Endothelial cell (in vitro differentiated cells): ENCODE results near the gene SMARCAL1. TPM values are rescaled to one million over a fixed set of nuclear protein-coding genes. Genes with fewer than 3 reads are reported as not detected.
"Not testable (repeated sequence)": the region's sequence is repeated elsewhere in the genome, so short reads cannot be mapped to it uniquely, and the experiment has no call there.

Source experiments
- DNase-seq: peaks from one replicate; pipeline ENCODE4 v3.0.0; 2021; ENCODE audit warnings: low spot score
- H3K27ac Mint-ChIP-seq: one replicate; pipeline ENCODE4 v1.8.0; 2021; ENCODE audit warnings: mixed read lengths, inconsistent platforms; ENCODE audit not compliant: unreplicated experiment
- H3K27me3 Mint-ChIP-seq: one replicate; pipeline ENCODE4 v1.8.0; 2021; ENCODE audit warnings: mild to moderate bottlenecking, moderate library complexity, mixed read lengths, inconsistent platforms; ENCODE audit not compliant: unreplicated experiment
- H3K36me3 Mint-ChIP-seq: one replicate; pipeline ENCODE4 v1.8.0; 2021; ENCODE audit warnings: mild to moderate bottlenecking, low read depth, mixed read lengths, inconsistent platforms; ENCODE audit not compliant: unreplicated experiment
- H3K4me1 Mint-ChIP-seq: one replicate; pipeline ENCODE4 v1.8.0; 2021; ENCODE audit warnings: mild to moderate bottlenecking, mixed read lengths, inconsistent platforms; ENCODE audit not compliant: unreplicated experiment
- H3K4me3 Mint-ChIP-seq: one replicate; pipeline ENCODE4 v1.8.0; 2021; ENCODE audit warnings: mild to moderate bottlenecking, mixed read lengths, inconsistent platforms; ENCODE audit not compliant: unreplicated experiment
- H3K9me3 Mint-ChIP-seq: one replicate; pipeline ENCODE4 v1.8.0; 2021; ENCODE audit warnings: mixed read lengths, inconsistent platforms; ENCODE audit not compliant: unreplicated experiment
- total RNA-seq: library from RNA; stranded (reverse); fragmentation: NEBNext Ultra II Directional; extraction: Animal tissue kit (Norgen Biotek cat#: 25700); gene quantifications from one replicate; pipeline ENCODE4 v1.2.1, GENCODE V29; 2021; ENCODE audit not compliant: unreplicated experiment
- TF ChIP-seq, protein P1 (sequence below): fragments of 200-600 bp; sonication (generic); IDR thresholded peaks from one replicate; pipeline ENCODE4 v1.5.0; 2021; ENCODE audit warnings: antibody characterized with exemption; ENCODE audit not compliant: unreplicated experiment

Gene SMARCAL1
- total RNA-seq, 1 donor from 2014 or later = 39.1 TPM

DNA sequence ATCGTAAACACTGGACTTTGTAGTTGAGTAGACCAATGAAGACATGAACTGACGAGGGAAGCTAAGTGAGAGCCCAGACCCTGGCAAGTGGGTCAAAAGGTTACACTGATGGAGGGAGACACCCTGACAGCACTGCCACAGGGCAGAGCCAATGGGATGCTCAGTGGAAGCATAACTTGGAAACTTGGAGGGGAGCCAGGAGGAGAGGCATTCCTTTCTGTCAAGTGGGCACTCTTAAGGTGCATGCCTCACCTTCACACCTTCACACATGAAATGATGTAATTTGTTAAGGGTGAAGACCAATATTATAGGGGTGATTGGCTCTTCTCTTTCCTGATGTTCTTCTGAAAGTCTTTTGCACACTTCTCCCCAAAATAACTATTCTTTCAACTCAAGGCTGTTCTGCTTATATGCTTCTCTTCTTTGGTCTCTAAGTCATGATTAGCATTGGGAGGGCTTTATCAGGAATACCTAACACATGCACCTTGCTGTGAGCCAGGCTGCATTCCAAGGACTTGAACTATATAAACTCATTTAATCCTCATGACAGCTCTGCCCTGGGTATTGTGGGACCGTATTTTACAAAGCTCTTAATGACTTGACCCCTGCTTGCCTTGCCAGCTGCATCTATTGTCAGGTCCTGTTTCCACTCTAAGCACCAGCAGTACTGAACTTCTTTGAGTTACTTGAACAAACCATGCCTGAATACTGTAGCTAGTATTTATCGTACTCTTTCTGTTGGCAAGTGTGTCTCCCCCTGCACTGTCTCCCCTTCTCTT, 105.4 kb downstream of the SMARCAL1 start:
- H3K9me3 Mint-ChIP-seq = no peaks in the 10 kb centered on the region
- DNase-seq = no peak
- no peak overlapping the region for H3K4me3 Mint-ChIP-seq
- H3K4me1 Mint-ChIP-seq = no peaks in the 10 kb centered on the region
- H3K27me3 Mint-ChIP-seq = no peaks in the 10 kb centered on the region
- no peak overlapping the region for H3K27ac Mint-ChIP-seq
- TF ChIP-seq, protein P1, sequence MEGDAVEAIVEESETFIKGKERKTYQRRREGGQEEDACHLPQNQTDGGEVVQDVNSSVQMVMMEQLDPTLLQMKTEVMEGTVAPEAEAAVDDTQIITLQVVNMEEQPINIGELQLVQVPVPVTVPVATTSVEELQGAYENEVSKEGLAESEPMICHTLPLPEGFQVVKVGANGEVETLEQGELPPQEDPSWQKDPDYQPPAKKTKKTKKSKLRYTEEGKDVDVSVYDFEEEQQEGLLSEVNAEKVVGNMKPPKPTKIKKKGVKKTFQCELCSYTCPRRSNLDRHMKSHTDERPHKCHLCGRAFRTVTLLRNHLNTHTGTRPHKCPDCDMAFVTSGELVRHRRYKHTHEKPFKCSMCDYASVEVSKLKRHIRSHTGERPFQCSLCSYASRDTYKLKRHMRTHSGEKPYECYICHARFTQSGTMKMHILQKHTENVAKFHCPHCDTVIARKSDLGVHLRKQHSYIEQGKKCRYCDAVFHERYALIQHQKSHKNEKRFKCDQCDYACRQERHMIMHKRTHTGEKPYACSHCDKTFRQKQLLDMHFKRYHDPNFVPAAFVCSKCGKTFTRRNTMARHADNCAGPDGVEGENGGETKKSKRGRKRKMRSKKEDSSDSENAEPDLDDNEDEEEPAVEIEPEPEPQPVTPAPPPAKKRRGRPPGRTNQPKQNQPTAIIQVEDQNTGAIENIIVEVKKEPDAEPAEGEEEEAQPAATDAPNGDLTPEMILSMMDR = no peak
- no peaks in the 10 kb centered on the region for H3K36me3 Mint-ChIP-seq

DNA sequence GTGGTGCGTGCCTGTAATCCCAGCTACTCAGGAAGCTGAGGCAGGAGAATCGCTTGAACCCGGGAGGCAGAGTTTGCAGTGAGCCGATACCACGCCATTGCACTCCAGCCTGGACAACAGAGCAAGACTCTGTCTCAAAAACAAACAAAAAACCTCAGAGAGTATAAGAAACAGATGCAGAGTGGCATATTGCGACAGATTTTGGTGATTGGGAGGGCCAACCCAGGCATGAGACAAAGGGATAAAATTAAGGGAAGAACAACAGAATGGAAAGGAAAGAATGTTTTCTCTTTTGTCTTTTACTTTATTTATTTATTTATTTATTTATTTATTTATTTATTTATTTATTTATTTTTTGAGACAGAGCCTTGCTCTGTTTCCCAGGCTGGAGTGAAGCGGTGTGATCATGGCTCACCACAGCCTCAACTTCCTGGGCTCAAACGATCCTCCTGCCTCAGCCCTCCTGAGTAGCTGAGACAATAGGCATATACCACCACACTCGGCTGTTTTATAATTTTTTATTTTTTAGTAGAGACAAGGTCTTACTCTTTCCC, 106.4 kb downstream of the SMARCAL1 start:
- not testable (repeated sequence) for H3K4me1 Mint-ChIP-seq, H3K9me3 Mint-ChIP-seq, H3K4me3 Mint-ChIP-seq, DNase-seq, H3K36me3 Mint-ChIP-seq, H3K27me3 Mint-ChIP-seq, H3K27ac Mint-ChIP-seq

DNA sequence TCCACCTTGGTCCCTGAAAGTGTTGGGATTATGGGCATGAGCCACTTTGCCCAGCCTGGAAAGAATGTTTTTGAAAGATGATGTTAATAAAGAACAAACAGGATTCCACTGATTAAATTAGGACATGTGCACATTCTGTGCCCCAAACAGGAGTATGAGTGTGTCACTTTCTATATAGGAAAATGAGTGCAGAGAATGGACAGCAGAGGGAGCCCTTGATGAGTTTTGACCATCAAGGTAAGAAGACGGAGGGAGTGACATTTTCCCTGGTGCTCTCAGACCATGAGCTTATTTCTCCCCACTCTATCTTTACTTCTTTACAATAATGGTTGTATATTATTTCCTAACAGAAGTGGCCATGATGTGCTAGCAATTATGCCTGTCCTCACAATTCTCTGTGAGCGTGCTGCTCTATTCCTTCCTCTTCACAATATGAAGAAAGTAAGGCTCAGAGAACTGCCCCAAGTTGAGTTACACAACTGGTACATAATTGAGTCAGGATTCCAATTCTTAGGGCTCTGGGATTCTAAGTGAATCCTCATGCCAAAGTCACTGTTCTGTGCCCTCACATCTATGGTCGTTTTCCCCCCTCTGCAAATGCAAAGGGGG, 107.0 kb downstream of the SMARCAL1 start:
- Mint-ChIP-seq H3K4me3 (no peak overlapping the region), H3K36me3 (no peaks in the 10 kb centered on the region), H3K27me3 (no peaks in the 10 kb centered on the region), H3K4me1 (no peaks in the 10 kb centered on the region), H3K27ac (no peak overlapping the region), H3K9me3 (no peaks in the 10 kb centered on the region)
- peak; percentile 73 for DNase-seq
- TF ChIP-seq, protein P1 = peak; percentile 88

DNA sequence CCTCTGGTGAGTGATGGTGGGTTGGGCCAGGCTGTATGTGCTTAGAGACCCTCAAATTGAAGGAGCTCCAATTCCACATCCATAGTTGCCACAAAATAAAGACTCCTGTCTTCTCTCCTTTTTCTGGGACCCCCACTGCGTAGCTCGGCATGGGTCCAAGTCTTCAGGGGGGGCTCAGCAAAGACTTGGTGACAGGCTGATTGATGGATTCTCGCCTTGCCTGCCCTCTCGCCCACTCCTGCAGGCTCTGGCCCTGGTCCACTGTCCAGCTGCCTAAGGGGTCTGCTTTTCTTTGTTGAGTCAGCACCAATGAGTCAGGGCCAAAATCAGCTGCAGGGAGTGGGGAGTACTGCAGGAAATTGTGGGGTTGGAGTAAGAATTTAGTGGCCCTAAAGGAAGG, 107.8 kb downstream of the SMARCAL1 start:
- TF ChIP-seq, protein P1 = no peak
- no peaks in the 10 kb centered on the region for H3K36me3 Mint-ChIP-seq
- H3K27me3 Mint-ChIP-seq = no peaks in the 10 kb centered on the region
- H3K9me3 Mint-ChIP-seq = no peaks in the 10 kb centered on the region
- H3K4me3 Mint-ChIP-seq = no peak overlapping the region
- no peak for DNase-seq
- H3K27ac Mint-ChIP-seq = no peak overlapping the region
- H3K4me1 Mint-ChIP-seq = no peaks in the 10 kb centered on the region

DNA sequence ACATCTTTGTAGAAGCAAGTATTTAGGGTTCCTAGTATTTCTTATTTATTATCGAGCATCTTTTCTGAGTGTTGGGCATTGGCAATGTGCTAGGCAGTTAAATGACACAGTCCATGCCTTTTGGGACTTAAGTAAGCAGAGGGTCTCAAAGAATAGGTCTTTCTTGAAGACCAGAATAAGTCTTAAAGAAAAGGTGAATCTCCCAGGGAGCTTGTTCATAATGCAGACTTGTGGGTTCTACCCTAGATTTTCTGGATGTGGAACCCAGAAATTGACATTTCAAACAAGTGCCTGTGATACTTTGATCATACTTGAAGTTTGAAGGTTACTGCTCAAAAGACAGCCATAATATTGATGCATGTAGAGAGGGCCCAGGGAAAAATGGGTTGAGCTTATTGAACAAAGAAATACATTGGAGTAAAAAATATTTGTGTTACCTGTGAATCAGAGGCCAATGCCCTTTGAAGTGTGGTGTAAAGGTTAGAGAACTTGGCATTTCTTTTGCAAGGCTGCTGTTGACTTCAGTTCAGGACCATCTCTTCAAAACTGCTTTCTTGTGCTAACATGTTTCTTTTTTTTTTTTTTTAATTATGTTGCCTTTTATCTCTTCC, 110.7 kb downstream of the SMARCAL1 start:
- no peak for DNase-seq
- Mint-ChIP-seq H3K27ac (no peak overlapping the region), H3K9me3 (no peaks in the 10 kb centered on the region), H3K4me1 (peaks cover 4% of the 10 kb centered on the region), H3K27me3 (no peaks in the 10 kb centered on the region), H3K4me3 (no peak overlapping the region), H3K36me3 (no peaks in the 10 kb centered on the region)
- TF ChIP-seq, protein P1 = no peak
